ENCODE results near the gene USP49. TPM values are rescaled to one million over a fixed set of nuclear protein-coding genes. Genes with fewer than 3 reads are reported as not detected.

USP49 gene
- total and polyA plus RNA-seq, 8 donors = 0.50 to 26.3 (median 4.6) TPM

DNA sequence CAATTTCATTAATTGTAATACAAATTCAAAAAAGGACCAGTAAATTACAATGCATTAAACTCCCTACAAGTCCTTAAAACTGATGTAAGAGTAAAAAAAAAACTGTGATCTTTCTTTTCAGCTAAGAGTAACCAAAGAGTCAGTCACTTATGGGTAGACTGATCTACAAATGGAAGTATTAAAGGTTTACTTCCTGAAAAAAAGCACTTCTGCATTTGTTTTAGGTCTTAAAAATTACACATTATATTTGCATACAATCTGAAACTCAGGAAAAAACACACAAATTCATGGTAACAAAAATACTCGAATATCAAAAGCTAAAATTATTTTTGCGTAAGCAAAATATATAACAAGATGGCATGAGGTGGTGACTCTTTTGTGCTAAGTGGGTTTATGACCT is 23.5 kb downstream of the USP49 start:
- TF ChIP-seq POLR2A (IDR thresholded peaks at IDR 0.05) (no peak), EP300 (IDR thresholded peaks at IDR 0.05) (no peak), POLR2AphosphoS5 (IDR thresholded peaks at IDR 0.05) (no peak)
- TF ChIP-seq, protein P1, sequence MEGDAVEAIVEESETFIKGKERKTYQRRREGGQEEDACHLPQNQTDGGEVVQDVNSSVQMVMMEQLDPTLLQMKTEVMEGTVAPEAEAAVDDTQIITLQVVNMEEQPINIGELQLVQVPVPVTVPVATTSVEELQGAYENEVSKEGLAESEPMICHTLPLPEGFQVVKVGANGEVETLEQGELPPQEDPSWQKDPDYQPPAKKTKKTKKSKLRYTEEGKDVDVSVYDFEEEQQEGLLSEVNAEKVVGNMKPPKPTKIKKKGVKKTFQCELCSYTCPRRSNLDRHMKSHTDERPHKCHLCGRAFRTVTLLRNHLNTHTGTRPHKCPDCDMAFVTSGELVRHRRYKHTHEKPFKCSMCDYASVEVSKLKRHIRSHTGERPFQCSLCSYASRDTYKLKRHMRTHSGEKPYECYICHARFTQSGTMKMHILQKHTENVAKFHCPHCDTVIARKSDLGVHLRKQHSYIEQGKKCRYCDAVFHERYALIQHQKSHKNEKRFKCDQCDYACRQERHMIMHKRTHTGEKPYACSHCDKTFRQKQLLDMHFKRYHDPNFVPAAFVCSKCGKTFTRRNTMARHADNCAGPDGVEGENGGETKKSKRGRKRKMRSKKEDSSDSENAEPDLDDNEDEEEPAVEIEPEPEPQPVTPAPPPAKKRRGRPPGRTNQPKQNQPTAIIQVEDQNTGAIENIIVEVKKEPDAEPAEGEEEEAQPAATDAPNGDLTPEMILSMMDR (IDR thresholded peaks at IDR 0.05) = no peak
- 91 to 98% (median 97%) methylated on average over 2 of the region's 2 CpGs for WGBS, 5 donors
- no peaks in the 10 kb centered on the region for H3K9me3 ChIP-seq
- intact Hi-C loops (cut with DNase I; ENCODE audit: low total_unique reads) = no loop called here
- DNase-seq = no peak
- no peak overlapping the region for H3K27ac ChIP-seq
- H3K36me3 ChIP-seq = peaks cover 0 to 7% (median 2%) of the 10 kb centered on the region in 4 donors
- no peaks in the 10 kb centered on the region for H3K27me3 ChIP-seq
- H3K4me3 ChIP-seq = no peak overlapping the region
- no peaks in the 10 kb centered on the region for H3K4me1 ChIP-seq

DNA sequence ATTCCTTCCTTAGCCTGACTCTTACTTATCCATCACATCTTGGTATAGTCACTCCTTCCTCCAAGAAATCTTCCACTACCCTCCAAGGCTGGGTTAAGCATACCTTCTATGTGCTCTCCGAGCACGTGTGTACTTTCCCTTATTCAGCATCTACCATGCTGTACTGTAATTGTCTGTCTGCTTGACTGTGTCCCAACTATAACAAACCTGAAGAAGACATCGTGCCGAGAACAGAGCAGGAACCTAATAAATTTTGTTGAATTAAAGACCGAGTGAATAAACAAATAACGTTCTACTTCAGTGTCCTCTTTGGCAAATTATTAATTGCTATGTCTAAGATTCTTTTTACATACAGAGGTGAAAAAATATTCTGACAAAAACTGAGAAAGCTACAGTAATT is 35.8 kb downstream of the USP49 start:
- TF ChIP-seq POLR2AphosphoS5 (IDR thresholded peaks at IDR 0.05) (no peak), POLR2A (IDR thresholded peaks at IDR 0.05) (no peak), EP300 (IDR thresholded peaks at IDR 0.05) (no peak)
- TF ChIP-seq, protein P1 (IDR thresholded peaks at IDR 0.05) = no peak
- 93 to 95% (median 94%) methylated on average over 6 of the region's 6 CpGs for WGBS, 5 donors
- no peak overlapping the region for H3K27ac ChIP-seq
- DNase-seq = no peak
- H3K27me3 ChIP-seq = no peaks in the 10 kb centered on the region
- intact Hi-C loops (cut with DNase I; ENCODE audit: low total_unique reads) = no loop called here
- H3K4me1 ChIP-seq = no peaks in the 10 kb centered on the region
- H3K36me3 ChIP-seq = peaks cover 0 to 4% (median 0%) of the 10 kb centered on the region in 4 donors
- no peaks in the 10 kb centered on the region for H3K9me3 ChIP-seq
- H3K4me3 ChIP-seq = no peak overlapping the region

DNA sequence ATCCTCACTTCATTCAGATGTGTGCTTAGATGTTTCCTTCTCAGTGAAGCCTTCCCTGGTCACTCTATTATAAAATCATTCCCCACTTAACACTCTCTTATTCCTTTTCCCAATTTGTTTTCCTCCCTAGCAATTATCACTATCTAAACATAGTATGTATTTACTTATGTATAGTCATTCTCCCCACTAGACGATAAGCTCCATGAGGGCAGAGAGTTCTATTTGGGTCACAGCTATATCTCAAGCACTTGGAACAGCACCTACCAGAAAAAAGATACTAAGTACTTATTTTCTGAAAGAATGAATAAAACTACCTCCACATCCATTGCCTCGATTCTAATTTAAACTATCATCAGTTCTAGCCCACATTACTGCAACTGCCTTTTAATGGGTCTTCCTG is 36.5 kb downstream of the USP49 start:
- WGBS, 5 donors = 64 to 78% (median 74%) methylated on average over 2 of the region's 2 CpGs
- Histone ChIP-seq H3K36me3 (peaks cover 0 to 4% (median 0%) of the 10 kb centered on the region in 4 donors), H3K27ac (no peak overlapping the region), H3K4me1 (no peaks in the 10 kb centered on the region), H3K27me3 (no peaks in the 10 kb centered on the region), H3K9me3 (no peaks in the 10 kb centered on the region), H3K4me3 (no peak overlapping the region)
- intact Hi-C loops (cut with DNase I; ENCODE audit: low total_unique reads) = no loop called here
- DNase-seq = no peak
- TF ChIP-seq POLR2A (IDR thresholded peaks at IDR 0.05) (no peak), POLR2AphosphoS5 (IDR thresholded peaks at IDR 0.05) (no peak), EP300 (IDR thresholded peaks at IDR 0.05) (no peak)
- TF ChIP-seq, protein P1 (IDR thresholded peaks at IDR 0.05) = no peak

DNA sequence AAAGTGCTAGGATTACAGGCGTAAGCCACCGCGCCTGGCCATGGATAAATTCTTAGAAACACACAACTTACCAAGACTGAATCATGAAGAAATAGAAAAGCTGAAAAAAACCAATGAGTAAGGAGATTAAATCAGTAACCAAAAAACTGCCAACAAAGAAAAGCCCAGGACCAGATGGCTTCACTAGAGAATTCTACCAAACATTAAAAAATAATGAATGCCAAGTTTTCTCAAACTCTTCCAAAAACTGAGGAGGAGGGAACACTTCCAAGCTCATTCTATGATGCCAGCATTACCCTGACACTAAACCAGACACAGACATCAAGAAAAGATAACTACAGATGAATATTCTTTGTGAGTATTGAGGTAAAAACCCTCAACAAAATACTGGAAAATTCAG is 44.3 kb downstream of the USP49 start:
- Histone ChIP-seq H3K27me3 (no peaks in the 10 kb centered on the region), H3K4me1 (peaks cover 0 to 13% (median 4%) of the 10 kb centered on the region in 4 donors), H3K36me3 (no peaks in the 10 kb centered on the region), H3K27ac (no peak overlapping the region), H3K9me3 (no peaks in the 10 kb centered on the region), H3K4me3 (no peak overlapping the region)
- 90 to 100% (median 95%) methylated on average over 3 of the region's 3 CpGs for WGBS, 5 donors
- DNase-seq = no peak
- no peak for TF ChIP-seq POLR2AphosphoS5 (IDR thresholded peaks at IDR 0.05)
- no peak for TF ChIP-seq POLR2A (IDR thresholded peaks at IDR 0.05)
- no peak for TF ChIP-seq EP300 (IDR thresholded peaks at IDR 0.05)
- TF ChIP-seq, protein P1 (IDR thresholded peaks at IDR 0.05) = no peak
- intact Hi-C loops (cut with DNase I; ENCODE audit: low total_unique reads) = no loop called here

Data from stomach (tissue), 9 donors.